Ovary (tissue), 3 donors: Measurements from ENCODE around the gene KRTAP10-9.

ENCODE experiments used
- POLR2A ChIP-seq: fragments of 450-650 bp; IDR thresholded peaks from one replicate; pipeline ENCODE4 v1.6.1; 2017; ENCODE audit warnings: antibody characterized with exemption, mild to moderate bottlenecking, moderate library complexity
- TF ChIP-seq, protein P1 (sequence below), 3 donors: fragments of 450-650 bp in 2 of 3; fragments of 200-600 bp in 1 of 3; IDR thresholded peaks; one replicate each; pipeline versions ENCODE4 v1.5.1 to v1.8.0; 2016 to 2022; ENCODE audit warnings: antibody characterized with exemption in 3 of 3, mild to moderate bottlenecking in 1 of 3
- donor health status: DM: no; HTN: no; CAD: no.

GRCh38 chr21:44643741-44644310, 16.9 kb downstream of the KRTAP10-9 start:
- TF ChIP-seq, protein P1, sequence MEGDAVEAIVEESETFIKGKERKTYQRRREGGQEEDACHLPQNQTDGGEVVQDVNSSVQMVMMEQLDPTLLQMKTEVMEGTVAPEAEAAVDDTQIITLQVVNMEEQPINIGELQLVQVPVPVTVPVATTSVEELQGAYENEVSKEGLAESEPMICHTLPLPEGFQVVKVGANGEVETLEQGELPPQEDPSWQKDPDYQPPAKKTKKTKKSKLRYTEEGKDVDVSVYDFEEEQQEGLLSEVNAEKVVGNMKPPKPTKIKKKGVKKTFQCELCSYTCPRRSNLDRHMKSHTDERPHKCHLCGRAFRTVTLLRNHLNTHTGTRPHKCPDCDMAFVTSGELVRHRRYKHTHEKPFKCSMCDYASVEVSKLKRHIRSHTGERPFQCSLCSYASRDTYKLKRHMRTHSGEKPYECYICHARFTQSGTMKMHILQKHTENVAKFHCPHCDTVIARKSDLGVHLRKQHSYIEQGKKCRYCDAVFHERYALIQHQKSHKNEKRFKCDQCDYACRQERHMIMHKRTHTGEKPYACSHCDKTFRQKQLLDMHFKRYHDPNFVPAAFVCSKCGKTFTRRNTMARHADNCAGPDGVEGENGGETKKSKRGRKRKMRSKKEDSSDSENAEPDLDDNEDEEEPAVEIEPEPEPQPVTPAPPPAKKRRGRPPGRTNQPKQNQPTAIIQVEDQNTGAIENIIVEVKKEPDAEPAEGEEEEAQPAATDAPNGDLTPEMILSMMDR (IDR thresholded peaks at IDR 0.05), result no peak
- TF ChIP-seq POLR2A, result no peak
